GM19025 (cell line): Measurements from ENCODE around the gene TCF12.
A peak's percentile ranks its signal among the peaks of the same experiment; 100 is the strongest.

Experiments
- ATAC-seq: cut with Tn5 transposase; IDR thresholded peaks from one replicate; pipeline ENCODE4 v1.9.1; 2021; ENCODE audit warnings: mild to moderate bottlenecking, low read depth, moderate library complexity; ENCODE audit not compliant: unreplicated experiment

Gene TCF12

GRCh38 chr15:57038496-57038895 is 120.1 kb downstream of the TCF12 start:
- no peak for ATAC-seq

- no peak for ATAC-seq
These were observed 123.0 kb downstream of the TCF12 start for GRCh38 chr15:57041416-57041815.

DNA sequence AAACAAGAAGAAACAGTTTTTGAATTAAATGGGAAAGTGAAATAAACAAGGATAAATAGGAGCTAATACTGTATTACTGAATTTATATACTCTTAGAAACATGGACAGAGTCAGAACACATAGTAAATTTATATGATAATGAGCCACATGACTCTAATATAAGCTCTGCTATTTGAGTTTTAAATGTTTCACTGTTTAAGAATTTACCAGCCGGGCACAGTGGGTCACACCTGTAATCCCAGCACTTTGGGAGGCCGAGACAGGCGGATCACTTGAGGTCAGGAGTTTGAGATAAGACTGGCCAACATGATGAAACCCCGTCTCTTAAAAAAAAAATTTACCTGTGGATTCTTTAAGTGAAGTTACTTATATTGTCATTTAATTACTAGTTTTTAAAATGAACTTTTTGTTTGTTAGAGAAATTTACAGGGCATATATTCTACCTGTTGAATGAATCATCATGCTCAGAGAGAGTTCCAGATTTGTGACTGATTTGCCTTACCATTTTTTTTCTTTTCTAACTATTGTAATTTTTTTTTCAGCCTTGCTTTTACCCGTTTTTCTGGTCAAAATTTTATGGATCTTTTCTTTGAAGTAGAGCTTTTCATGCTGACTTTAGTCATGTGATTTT is 125.7 kb downstream of the TCF12 start:
- ATAC-seq, result no peak

DNA sequence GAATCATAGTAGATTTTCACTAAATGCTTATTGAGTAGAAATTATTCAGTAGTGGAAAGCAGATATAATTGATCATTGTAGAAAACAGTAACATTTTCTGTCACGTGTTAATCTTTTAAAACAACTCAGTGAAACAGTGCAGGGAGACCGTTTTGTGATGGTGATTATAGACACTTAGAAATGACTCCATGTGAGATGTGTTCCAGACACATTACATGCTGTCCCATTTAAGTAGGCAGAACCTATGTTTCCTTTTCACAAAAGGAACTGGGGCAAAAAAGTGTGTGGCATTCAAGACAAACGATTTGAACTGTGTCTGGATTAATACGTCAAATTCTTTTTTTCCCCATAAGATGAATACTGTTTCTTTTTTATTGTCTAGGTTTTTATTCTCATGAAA is 126.5 kb downstream of the TCF12 start:
- ATAC-seq, result no peak

DNA sequence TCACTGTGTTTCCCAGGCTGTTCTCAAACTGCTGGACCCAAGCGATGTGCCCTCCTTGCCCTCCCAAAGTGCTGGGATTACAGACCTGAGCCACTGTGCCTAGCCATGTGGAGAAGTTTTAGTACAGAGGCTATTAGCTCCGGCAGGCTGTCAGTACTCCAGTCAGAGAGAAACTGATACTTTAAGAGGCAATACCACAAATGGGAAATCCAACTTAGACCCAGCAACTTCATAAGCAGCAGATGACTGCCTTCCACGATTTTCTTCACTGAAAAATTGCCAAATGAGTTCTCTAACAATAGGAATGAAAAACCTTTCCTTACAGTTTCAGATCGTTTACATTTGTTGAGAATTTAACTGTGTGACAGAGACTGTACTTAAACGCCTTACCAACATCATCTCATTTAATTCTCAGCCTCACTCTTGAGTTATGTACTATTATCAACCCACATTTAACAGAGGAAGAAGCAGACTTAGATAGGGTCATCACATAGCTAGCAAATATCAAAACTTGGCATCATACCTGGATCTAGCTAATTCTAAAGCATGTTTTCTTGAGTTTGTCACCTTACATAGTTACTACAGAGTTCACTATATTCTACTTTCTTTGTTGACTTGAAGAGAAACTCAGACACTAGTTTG is 127.4 kb downstream of the TCF12 start:
- peak; percentile 85 for ATAC-seq

GRCh38 chr15:57048930-57049549 is 130.6 kb downstream of the TCF12 start:
- no peak for ATAC-seq

- no peak for ATAC-seq
These were observed 135.0 kb downstream of the TCF12 start for GRCh38 chr15:57053470-57053869.

DNA sequence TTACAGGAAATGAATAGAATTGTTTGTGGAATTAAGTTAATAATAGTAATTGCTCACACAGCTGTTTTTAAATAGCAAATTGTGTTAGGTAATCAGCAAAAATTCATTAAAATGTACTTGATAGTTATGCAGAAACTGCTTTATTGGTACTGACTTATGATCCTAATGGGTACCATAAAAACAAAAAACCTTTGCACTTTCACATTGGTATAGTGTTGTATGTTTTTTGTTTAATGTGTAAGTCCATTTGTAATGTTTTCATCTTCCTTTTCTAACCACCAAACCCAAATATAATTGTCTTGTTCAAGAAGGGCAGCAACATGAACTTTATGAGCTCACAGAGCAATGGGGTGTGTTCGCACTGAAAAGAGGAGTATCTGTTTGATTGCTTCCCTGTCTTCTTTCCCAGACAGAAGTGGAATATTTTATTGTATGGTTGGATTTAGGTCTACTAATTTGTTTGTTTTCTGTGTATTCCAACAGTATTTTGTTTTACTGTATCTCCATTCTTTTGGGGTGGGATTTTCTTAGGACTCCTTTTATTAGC is 135.8 kb downstream of the TCF12 start:
- ATAC-seq, result no peak

- ATAC-seq, result no peak
These were observed 137.9 kb downstream of the TCF12 start for GRCh38 chr15:57056357-57056756.

DNA sequence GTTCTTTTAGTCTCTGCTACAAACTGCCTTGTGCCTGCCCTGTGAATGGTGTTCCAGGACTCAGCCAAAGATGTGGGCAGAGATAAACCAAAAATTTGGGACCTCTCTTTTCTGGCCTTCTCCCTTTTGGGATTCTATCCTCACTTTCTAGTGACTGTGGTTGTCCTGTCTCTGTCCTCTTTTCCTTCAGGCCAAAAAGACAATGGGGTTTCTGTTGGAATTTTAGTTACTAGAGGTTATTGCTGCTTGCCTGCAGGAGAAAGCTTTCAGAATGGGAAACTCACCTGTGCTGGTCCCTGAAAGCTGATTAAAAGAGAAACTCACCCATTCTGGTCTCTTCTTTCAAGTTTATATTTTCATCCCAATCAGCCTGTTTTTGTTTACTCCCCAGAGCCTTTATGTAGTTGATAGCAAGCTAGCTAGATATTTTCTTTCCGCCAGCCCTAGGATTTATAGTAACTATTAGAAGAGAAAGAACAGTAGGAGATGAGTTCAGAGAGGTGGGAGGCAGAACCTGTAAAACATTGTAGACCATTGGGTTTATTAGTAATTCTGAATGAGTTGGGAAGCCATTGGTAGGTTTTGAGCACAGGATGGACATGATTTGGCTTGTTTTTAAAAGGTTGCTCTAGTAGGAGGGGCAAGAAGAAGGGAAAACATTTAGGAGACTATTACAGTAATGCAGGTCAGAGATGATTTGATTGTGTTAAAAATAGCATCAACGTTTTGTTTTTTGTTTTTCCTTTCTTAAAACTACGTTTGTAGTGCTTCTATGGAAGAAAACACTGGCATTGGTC is 138.9 kb downstream of the TCF12 start:
- ATAC-seq, result no peak

DNA sequence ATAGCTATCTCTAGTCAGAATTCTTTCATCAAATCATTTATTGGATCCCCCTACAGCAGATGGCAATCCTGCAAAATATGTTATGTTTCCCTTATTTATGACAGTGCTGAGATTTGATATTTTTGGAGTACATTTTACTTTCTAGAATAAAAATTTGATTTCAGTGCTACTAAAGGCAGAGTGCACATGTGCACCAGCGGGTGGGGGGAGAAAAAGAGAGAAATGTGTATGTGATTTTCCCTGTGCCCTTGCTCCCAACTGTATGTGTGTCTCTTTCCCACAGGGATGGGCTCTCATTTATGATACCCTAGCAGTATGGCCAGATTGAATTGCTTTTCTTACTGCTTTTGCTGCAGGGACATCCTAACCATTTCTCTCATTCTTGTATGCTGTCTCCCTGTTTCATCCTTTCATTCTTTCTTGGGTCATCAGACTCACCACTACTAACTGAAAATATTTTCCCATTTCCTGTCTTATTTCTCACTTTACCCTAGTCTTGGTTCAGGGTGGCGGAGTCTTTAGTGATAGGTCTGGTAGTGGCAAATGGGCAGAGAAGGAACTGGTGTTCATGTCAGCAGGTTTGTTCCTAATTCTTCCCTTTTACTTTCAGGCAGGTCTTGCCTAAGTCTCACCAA is 140.7 kb downstream of the TCF12 start:
- ATAC-seq, result no peak

- ATAC-seq, result no peak
These were observed 142.4 kb downstream of the TCF12 start for GRCh38 chr15:57060799-57061198.

GRCh38 chr15:57061281-57061680 is 142.8 kb downstream of the TCF12 start:
- ATAC-seq, result no peak

GRCh38 chr15:57061696-57062095 is 143.3 kb downstream of the TCF12 start:
- no peak for ATAC-seq

DNA sequence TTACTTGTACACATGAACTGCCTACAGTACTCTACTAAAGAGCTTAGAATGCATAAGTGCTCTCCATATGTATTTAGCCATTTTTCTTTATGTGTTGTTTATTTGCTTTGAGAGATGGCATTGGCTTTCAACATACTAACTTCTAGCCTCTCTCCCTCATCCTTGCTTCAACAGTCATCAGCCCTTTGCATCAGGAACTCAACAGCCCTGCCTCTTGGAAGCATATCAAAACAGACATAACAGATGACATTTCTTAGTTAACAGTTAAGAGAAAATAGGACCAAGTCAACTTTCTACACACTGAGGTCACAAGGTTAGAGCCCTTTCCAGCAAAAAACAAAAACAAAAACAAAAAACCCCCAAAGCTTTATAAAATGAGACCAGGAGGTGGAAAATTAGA is 145.6 kb downstream of the TCF12 start:
- no peak for ATAC-seq

- no peak for ATAC-seq
These were observed 151.0 kb downstream of the TCF12 start for GRCh38 chr15:57069423-57069822.

DNA sequence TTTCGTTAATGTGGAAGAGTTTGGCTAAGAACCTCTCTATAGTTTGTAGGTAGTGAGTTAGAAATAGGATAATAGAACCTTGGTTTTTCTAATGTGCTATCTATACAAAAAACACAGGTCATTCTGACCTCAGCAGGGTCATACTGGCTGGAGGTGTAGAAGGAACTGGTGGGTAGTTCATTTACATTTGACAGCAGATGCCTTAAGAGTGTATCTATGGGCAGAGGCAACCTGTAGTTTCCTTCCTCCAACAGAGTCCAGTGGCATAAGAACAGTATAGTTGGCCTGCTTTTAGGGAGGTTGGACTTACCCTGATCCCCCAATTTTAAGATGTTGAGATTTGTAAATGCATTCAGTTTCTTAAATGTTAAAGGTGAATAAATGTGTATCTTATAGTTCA is 152.2 kb downstream of the TCF12 start:
- ATAC-seq, result no peak

- no peak for ATAC-seq
These were observed 161.0 kb downstream of the TCF12 start for GRCh38 chr15:57079446-57079845.

DNA sequence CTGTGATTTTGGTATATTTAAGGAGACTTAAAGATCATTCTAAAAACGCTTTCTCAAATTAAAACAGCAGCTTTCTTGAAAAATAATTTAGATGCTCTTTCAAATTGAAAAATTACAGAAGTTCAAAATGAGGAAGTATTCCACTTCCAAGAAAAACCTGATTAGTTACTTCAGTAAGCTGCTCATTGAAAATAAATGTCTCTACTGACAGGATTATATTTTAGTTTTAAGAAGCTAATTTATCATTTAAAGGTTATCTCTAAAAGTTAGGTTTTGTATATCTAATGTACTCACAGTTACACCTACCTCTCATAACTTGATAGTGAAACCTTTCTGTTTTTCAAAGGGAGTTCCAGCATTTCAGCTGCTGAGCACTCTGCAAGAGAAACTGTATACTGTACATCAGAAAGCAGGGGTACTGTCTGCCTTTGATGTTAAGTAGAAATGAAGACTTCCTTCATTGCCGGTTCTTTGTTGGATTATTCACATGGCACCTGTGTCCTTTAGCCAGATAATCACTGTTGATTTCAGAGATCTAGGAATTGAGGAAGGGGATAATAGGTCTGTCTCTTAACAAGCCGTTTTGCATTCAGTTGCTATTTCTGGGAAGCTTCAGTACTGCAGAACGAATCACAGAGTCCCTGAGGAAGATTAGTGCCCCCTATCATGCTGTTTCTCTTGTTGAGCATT is 161.6 kb downstream of the TCF12 start:
- peak; percentile 67 for ATAC-seq
